Left lung (tissue), 10 donors: Measurements from ENCODE around the gene SOX11. TPM values are rescaled to one million over a fixed set of nuclear protein-coding genes. Genes with fewer than 3 reads are reported as not detected.
"Not testable (repeated sequence)": the region's sequence is repeated elsewhere in the genome, so short reads cannot be mapped to it uniquely, and the experiment has no call there.

Source experiments
- ATAC-seq: fragments of 200-7000 bp; cut with Tn5 transposase; one replicate; pipeline ENCODE4 v1.9.1; 2020; ENCODE audit warnings: moderate library complexity
- DNase-seq, 4 donors: peaks; one replicate each; pipeline ENCODE4 v3.0.0-alpha.2; 2013 to 2020
- H3K27ac ChIP-seq, 2 donors: fragments of 200-600 bp; sonication (generic) in 1 of 2; one replicate each; pipeline versions ENCODE4 v1.5.0 to v1.8.0; 2020 to 2021
- H3K27me3 ChIP-seq, 2 donors: fragments of 200-600 bp; sonication (generic) in 1 of 2; one replicate each; pipeline versions ENCODE4 v1.5.0 to v1.8.0; 2020 to 2021
- H3K36me3 ChIP-seq, 2 donors: fragments of 200-600 bp; sonication (generic) in 1 of 2; one replicate each; pipeline versions ENCODE4 v1.5.0 to v1.8.0; 2020 to 2021
- H3K4me1 ChIP-seq, 2 donors: fragments of 200-600 bp; one replicate each; pipeline ENCODE4 v1.8.0; 2021
- H3K4me3 ChIP-seq, 2 donors: fragments of 200-600 bp; sonication (generic) in 1 of 2; one replicate each; pipeline versions ENCODE4 v1.5.0 to v1.8.0; 2020 to 2021; ENCODE audit warnings: mild to moderate bottlenecking in 1 of 2
- H3K9me3 ChIP-seq, 2 donors: fragments of 200-600 bp; sonication (generic) in 1 of 2; one replicate each; pipeline versions ENCODE4 v1.5.0 to v1.8.0; 2020 to 2021
- CTCF ChIP-seq, 2 donors: fragments of 200-600 bp; sonication (generic) in 1 of 2; IDR thresholded peaks; one replicate each; pipeline versions ENCODE4 v1.5.0 to v1.8.0; 2021; ENCODE audit warnings: antibody characterized with exemption in 2 of 2
- intact Hi-C, 2 donors: fragments of 100-400 bp; cut with DNase I; formaldehyde crosslinking; loops; one replicate each; pipeline versions ENCODE4 v1.11.2 to v1.14.2; 2022
- polyA plus RNA-seq, 6 donors: library from polyadenylated mRNA; unstranded; fragments of 120-200 nt; gene quantifications; one replicate each; pipeline ENCODE4 v1.2.1, GENCODE V29; 2013; ENCODE audit not compliant: insufficient read length in 6 of 6
- total RNA-seq, 2 donors: library from RNA; stranded (reverse); fragmentation: NEBNext Ultra II Directional; extraction: Animal tissue kit (Norgen Biotek cat#: 25700); gene quantifications; one replicate each; pipeline ENCODE4 v1.2.1, GENCODE V29; 2021
- donor health status: DM: no; HTN: yes; CAD: no.
- donor health status: DM: no; HTN: no; CAD: no.

Gene SOX11
- total and polyA plus RNA-seq, 8 donors = 0.05 to 48.1 (median 42.0) TPM

- DNase-seq (no peak), ATAC-seq (no peak)
- TF ChIP-seq CTCF (IDR thresholded peaks at IDR 0.05) = no peak
- no peaks in the 10 kb centered on the region for H3K27me3 ChIP-seq
- intact Hi-C loops = no loop called here
- no peaks in the 10 kb centered on the region for H3K36me3 ChIP-seq
- no peak overlapping the region for H3K27ac ChIP-seq
- no peaks in the 10 kb centered on the region for H3K4me1 ChIP-seq
- no peaks in the 10 kb centered on the region for H3K9me3 ChIP-seq
- no peak overlapping the region for H3K4me3 ChIP-seq
Measured at GRCh38 chr2:5661362-5661761, 30.8 kb upstream of the SOX11 start.

GRCh38 chr2:5664278-5664681 is 27.9 kb upstream of the SOX11 start:
- no peak overlapping the region for H3K27ac ChIP-seq
- ATAC-seq (no peak), DNase-seq (no peak)
- intact Hi-C loops = no loop called here
- H3K4me3 ChIP-seq = no peak overlapping the region
- no peaks in the 10 kb centered on the region for H3K4me1 ChIP-seq
- H3K9me3 ChIP-seq = no peaks in the 10 kb centered on the region
- H3K27me3 ChIP-seq = no peaks in the 10 kb centered on the region
- no peaks in the 10 kb centered on the region for H3K36me3 ChIP-seq
- no peak for TF ChIP-seq CTCF (IDR thresholded peaks at IDR 0.05)

- no peak for ATAC-seq
- intact Hi-C loops = no loop called here
Measured at GRCh38 chr2:5665066-5665465, 27.1 kb upstream of the SOX11 start.

DNA sequence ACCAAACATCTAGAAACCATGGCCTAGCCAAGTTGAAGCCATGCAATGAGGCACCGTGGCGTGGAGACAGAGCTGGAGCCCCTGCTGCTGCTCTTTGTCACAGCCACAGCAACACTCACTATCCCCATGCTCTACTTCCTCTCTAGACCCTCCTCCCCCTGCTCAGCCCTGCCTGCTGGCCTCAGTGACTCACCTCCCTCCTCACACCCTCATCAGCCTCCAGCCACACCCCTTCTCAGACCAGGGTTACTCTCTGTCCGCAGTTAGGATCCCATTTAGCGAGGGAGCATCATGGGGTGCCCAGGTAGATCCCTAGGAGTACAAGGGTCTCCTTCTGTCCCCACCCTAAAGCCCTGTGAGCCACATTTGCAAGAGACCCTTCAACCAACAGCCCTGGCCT is 25.4 kb upstream of the SOX11 start:
- Histone ChIP-seq H3K27ac (no peak overlapping the region), H3K9me3 (no peaks in the 10 kb centered on the region), H3K4me1 (no peaks in the 10 kb centered on the region), H3K36me3 (no peaks in the 10 kb centered on the region), H3K27me3 (peaks cover 0 to 3% of the 10 kb centered on the region in 2 donors), H3K4me3 (no peak overlapping the region)
- TF ChIP-seq CTCF (IDR thresholded peaks at IDR 0.05) = no peak
- no peak for DNase-seq
- ATAC-seq = no peak
- intact Hi-C loops = no loop called here

More at GRCh38 chr2:5665066-5665465, 27.1 kb upstream of the SOX11 start:
- Histone ChIP-seq H3K36me3 (no peaks in the 10 kb centered on the region), H3K27ac (no peak overlapping the region), H3K4me3 (no peak overlapping the region), H3K4me1 (no peaks in the 10 kb centered on the region), H3K27me3 (no peaks in the 10 kb centered on the region), H3K9me3 (no peaks in the 10 kb centered on the region)
- TF ChIP-seq CTCF (IDR thresholded peaks at IDR 0.05) = no peak
- DNase-seq = no peak

DNA sequence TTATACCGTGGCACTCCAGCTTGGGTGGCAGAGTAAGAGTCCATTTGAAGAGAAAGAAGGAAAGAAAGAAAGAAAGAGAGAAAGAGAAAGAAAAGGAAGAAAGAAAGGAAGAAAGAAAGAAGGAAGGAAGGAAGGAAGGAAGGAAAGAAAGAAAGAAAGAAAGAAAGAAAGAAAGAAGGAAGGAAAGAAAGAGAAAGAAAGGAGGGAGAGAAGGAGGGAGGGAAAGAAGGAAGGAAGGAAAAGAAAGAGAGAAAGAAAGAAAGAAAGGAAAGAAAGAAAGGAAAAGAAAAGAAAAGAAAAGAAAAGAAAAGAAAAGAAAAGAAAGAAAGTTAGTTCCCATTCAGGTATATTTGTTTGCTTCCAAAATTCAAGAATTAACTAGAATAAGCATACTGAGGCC is 24.5 kb upstream of the SOX11 start:
- H3K36me3 ChIP-seq, H3K9me3 ChIP-seq, H3K4me3 ChIP-seq, ATAC-seq, H3K27ac ChIP-seq, intact Hi-C loops, DNase-seq, H3K4me1 ChIP-seq: not testable (repeated sequence)
- peaks cover 3 to 12% of the 10 kb centered on the region in 2 donors for H3K27me3 ChIP-seq

DNA sequence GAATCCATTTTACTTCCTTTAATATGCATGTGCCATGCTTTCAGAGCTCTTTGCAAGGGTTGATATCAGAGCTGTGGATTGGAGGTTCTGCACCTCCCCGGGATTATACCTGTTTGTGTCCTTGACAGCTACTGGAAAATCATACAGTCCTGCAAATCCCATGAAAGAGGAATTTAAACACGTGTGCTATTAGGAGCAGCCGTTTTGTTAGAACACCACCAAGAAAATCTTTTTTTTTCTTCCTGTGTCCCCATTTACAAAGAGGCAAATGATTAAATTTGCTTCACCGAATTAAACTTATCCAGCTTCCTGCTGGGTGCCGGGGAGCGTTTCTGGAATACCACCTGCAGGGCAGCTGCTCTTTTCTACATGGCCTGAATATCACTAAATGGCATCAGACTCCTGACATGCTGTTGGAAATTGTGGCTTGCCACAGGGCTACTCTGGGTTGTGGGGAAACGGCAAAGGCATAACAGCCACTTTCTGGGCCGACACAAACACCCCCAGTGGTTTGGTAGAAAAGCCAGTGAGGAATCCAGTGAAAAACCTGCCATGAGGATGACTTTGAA is 23.4 kb upstream of the SOX11 start:
- H3K9me3 ChIP-seq = no peaks in the 10 kb centered on the region
- H3K36me3 ChIP-seq = no peaks in the 10 kb centered on the region
- no peak for DNase-seq
- intact Hi-C loops = no loop called here
- H3K27me3 ChIP-seq = peaks cover 14 to 23% of the 10 kb centered on the region in 2 donors
- no peak for TF ChIP-seq CTCF (IDR thresholded peaks at IDR 0.05)
- H3K4me3 ChIP-seq = no peak overlapping the region
- H3K27ac ChIP-seq = no peak overlapping the region
- no peaks in the 10 kb centered on the region for H3K4me1 ChIP-seq
- no peak for ATAC-seq
